Measurements from ENCODE around the gene CASTOR2.
"Not testable (repeated sequence)": the region's sequence is repeated elsewhere in the genome, so short reads cannot be mapped to it uniquely, and the experiment has no call there.

CASTOR2 gene

DNA sequence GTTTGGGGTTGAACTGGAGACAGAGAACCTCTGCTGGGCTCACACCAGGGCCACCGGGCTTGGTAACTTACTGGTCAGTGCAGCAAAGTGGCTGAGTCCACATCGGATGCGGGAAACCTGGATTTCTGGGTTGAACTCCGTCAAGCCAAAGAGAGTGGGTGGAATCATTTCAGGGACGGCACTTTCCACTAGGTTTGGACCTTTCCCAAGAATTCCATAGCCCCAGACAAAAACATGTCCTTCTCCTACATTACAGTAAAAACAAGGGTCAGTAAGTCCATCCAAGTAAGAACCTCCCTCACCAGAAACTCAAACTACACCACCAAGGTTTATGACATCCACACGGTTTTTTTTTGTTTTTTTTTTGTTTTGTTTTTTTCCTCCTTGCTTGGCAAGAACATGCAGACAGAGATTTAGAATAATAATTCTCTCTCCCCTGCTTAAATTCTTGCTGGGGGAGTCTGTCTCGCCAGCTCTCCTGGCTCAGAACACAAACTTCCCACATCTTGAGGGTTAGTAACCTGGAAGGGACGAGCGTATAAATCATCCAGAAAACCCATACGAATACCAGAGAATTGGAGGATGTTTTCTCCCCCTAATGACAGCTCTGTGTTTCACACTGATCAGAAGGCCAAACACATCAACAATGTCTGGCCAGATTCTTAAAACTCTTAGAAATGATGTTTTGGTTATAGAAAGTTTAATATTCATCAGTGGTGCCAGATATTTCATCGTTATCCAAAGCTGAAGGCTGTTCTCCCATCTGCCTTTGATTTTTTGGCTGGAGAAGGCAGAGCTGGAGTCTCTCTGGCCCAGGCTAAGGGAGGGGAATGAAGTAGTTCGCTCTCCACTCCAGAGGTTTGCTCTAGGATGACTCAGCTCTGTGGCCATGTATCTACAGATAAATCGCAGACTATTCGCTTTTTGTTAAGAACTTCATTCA is 91.6 kb downstream of the CASTOR2 start:
- no peak for DNase-seq

DNA sequence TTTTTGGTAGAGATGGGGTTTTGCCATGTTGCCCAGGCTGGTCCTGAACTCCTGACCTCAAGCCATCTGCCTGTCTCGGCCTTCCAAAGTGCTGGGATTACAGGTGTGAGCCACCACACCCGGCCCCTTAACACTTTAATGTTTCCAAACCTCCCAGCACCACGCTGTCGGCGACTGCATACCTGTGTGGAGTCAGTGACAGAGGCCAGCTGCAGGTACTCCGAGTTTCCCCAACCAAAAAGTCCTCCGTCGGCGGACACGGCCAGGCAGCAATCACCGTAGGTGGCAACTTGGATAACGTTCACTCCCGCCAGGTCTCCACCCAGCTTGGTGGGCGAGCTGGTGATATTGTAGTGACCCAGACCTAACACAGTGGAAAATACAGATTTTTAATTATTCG is 93.9 kb downstream of the CASTOR2 start:
- DNase-seq, result no peak

DNA sequence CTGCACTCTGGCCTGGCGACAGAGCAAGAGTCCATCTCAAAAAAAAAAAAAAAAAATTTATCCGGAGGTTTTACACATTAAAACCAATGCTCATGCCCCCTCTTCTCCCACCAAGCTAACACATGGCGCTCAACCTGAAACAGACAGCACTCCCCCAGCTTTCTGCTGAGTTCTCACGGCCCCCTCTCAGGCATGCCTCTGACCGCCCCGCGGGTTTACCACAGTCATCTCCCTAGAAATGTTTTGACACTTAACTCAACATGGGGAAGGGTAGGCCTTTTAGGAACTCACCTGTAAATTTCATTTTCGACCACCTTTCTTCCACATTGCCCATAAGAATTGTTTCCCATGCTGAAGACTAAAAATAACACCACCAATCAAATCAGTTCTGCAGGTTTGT is 99.8 kb downstream of the CASTOR2 start:
- no peak for DNase-seq

DNA sequence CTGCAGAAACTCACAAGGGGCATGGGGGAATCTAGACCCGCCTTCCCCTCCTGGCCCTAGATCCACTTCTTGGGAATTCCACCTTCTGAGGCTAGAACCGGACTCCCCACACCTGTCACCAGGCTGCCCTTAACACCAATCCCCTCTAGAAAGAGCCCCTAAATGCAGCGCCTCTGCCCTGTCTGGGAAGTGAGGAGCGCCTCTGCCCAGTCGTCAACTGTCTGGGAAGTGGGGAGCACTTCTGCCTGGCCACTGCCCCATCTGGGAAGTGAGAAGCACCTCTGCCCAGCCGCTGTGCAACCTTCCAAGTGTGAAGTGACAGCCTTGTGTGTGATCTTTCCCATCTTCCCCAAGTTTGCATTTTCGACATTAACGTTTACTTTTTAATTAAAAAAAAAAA is 100.3 kb downstream of the CASTOR2 start:
- no peak for DNase-seq

DNA sequence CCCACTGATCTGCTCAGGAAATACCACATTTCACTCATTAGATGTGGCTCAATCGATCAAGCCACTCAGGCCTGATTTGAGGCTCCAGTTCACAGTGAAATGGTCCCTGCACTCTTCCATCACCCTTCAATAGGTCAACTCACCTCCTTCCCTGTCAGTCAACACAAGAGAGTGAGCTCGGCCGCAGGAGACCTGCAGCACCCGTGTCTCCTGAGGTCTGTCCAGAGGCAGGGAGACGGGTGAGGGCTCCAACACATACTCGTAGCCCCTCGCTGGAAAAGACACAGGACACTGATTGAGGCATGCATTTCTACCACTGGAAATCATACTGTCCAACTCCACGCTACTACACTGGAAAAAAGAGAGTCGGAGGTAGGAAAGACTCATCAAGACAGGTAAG is 102.0 kb downstream of the CASTOR2 start:
- DNase-seq, result no peak

DNA sequence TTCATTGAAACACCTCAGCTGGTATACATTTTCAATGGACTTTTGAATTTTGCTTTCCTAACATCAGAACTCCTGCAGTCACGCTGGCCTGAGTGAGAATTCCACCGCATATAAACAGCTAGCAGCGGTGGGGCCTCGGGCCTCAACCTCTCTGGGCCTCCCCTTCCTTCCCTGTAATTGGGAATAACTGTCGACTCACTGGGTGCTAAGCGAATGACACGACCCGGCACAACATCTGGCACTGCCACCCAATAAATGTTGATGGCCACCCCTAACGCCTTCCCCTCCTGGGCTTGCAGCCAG is 108.4 kb downstream of the CASTOR2 start:
- DNase-seq, result no peak

DNA sequence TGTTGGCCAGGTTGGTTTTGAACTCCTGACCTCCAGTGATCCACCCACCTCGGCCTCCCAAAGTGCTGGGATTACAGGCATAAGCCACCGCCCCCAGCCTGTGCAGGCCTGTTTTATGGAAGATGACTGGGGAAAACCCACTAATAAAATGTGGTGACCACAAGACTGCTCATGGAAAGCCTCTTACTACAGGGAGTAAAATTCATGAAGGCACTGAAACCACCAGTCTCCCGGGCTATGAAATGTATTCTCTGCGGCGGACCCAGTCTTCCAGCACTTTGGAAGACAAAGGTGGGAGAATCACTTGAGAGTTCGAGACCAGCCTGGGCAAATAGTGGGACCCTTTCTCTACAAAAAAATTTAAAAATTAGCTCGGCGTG is 109.7 kb downstream of the CASTOR2 start:
- DNase-seq, result not testable (repeated sequence)

All from effector CD8-positive, alpha-beta T cell (primary cell).